NCI-H2227 (cell line): ENCODE data around the gene MAGI1.
A peak's percentile ranks its signal among the peaks of the same experiment; 100 is the strongest.

ENCODE experiments used
- DNase-seq: peaks from one replicate; lab custom pipeline; 2025; ENCODE audit not compliant: unreplicated experiment; lab: John Stamatoyannopoulos, UW

MAGI1 gene

GRCh38 chr3:65978116-65978515 lies 60.6 kb downstream of the MAGI1 start:
- no peak for DNase-seq

- no peak for DNase-seq
Observed at GRCh38 chr3:65975032-65975431, 63.7 kb downstream of the MAGI1 start.

- DNase-seq: no peak
Observed at GRCh38 chr3:65974509-65974908, 64.2 kb downstream of the MAGI1 start.

GRCh38 chr3:65972765-65973164 lies 66.0 kb downstream of the MAGI1 start:
- no peak for DNase-seq

- no peak for DNase-seq
Observed at GRCh38 chr3:65971293-65972252, 67.1 kb downstream of the MAGI1 start.

GRCh38 chr3:65968996-65969395 lies 69.7 kb downstream of the MAGI1 start:
- no peak for DNase-seq

- DNase-seq: no peak
Observed at GRCh38 chr3:65967451-65967850, 71.3 kb downstream of the MAGI1 start.

- no peak for DNase-seq
Observed at GRCh38 chr3:65964838-65965237, 73.9 kb downstream of the MAGI1 start.

- peak; percentile 8 for DNase-seq
Observed at GRCh38 chr3:65963787-65964677, 74.7 kb downstream of the MAGI1 start.

- DNase-seq: no peak
Observed at GRCh38 chr3:65961733-65962132, 77.0 kb downstream of the MAGI1 start.

- no peak for DNase-seq
Observed at GRCh38 chr3:65961128-65961527, 77.6 kb downstream of the MAGI1 start.

GRCh38 chr3:65960087-65960486 lies 78.6 kb downstream of the MAGI1 start:
- no peak for DNase-seq

- DNase-seq: no peak
Observed at GRCh38 chr3:65958216-65958615, 80.5 kb downstream of the MAGI1 start.

- no peak for DNase-seq
Observed at GRCh38 chr3:65955792-65956477, 82.8 kb downstream of the MAGI1 start.

GRCh38 chr3:65953881-65954733 lies 84.6 kb downstream of the MAGI1 start:
- DNase-seq: no peak

- DNase-seq: no peak
Observed at GRCh38 chr3:65953301-65953812, 85.4 kb downstream of the MAGI1 start.

GRCh38 chr3:65952842-65953241 lies 85.9 kb downstream of the MAGI1 start:
- no peak for DNase-seq

GRCh38 chr3:65951836-65952505 lies 86.7 kb downstream of the MAGI1 start:
- no peak for DNase-seq
